GM21528 (cell line): ENCODE data around the gene SHROOM2.

ENCODE experiments used
- ATAC-seq: cut with Tn5 transposase; IDR thresholded peaks from one replicate; pipeline ENCODE4 v1.9.1; 2021; ENCODE audit warnings: mild to moderate bottlenecking, moderate library complexity; ENCODE audit not compliant: unreplicated experiment, low FRiP score

SHROOM2 gene

DNA sequence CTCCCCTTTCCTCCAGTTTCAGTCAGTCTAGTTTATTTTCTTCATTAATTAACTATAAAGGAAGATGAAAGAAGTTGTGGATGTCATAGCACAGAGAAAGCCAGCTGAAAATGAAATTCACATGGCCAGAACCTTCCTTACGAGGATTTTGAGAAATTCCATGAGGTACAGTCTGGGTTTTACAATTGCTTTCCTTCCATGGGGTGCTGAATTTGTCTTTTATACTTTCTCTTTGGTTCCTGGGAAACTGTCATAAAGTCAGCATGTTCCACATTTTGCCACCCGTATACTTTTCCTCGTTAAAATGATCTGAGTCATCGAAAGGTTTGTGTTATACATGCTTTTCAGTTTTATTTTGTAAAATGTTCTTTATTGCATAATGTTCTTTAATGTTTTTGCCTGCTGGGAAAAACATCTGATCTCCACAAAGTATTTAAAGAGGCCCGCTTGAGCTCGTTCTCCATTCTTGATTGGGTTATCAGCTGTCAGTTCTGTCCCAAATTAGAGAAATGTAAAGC lies 102.8 kb downstream of the SHROOM2 start:
- ATAC-seq, result no peak

DNA sequence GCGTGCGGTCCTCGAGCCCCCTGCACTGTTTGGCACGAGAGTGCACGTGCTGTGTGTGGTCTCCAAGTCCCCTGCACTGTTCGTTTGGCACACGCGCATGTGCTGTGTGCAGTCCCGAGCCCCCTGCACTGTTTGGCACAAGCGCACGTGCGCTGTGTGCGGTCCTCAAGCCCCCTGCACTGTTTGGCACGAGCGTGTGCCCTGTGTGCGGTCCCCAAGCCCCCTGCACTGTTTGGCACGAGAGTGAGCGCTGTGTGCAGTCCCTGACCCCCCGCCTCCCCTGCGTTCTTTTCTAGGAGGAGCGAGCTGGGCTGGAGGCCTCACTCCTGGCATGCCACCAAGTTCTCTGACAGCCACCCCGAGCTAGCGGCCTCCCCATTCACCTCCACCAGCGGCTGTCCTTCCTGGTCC lies 104.5 kb downstream of the SHROOM2 start:
- no peak for ATAC-seq

DNA sequence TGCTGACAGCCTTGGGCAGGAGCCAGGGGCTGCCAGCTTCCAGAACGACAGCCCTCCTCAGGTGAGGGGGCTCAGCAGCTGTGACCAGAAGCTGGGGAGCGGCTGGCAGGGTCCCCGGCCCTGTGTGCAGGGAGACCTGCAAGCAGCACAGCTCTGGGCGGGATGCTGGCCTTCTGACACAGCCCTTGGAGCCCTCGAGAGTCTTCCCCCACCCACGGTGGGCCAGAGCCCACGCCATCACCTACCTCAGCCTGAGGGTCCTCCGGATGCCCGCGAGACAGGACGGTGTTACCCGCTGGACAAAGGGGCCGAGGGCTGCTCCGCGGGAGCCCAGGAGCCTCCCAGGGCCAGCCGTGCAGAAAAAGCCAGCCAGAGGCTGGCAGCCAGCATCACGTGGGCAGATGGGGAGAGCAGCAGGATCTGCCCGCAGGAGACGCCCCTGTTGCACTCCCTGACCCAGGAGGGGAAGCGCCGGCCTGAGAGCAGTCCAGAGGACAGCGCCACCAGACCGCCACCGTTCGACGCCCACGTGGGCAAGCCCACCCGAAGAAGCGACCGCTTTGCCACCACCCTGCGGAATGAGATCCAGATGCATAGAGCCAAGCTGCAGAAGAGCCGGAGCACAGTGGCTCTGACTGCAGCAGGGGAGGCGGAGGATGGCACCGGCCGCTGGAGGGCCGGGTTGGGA lies 109.1 kb downstream of the SHROOM2 start:
- no peak for ATAC-seq

DNA sequence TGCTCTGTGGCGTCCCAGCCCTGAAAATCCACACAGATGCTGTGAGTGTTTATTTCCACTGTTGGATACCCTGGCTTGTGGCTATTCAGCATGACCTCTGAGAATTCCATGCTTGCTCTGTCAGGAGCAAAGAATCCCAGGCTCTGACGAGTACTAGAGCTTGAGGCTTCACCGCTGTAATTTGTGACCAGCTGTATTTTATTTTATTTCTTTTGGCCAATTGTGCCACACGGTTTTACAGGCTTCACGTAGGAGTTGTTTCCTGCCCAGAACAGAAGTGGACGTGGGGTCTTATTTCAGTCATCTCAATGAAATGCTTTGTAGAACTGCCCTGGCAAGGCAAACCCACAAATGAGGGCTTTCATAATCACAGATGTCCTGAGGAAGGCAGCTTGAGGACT lies 111.5 kb downstream of the SHROOM2 start:
- no peak for ATAC-seq

DNA sequence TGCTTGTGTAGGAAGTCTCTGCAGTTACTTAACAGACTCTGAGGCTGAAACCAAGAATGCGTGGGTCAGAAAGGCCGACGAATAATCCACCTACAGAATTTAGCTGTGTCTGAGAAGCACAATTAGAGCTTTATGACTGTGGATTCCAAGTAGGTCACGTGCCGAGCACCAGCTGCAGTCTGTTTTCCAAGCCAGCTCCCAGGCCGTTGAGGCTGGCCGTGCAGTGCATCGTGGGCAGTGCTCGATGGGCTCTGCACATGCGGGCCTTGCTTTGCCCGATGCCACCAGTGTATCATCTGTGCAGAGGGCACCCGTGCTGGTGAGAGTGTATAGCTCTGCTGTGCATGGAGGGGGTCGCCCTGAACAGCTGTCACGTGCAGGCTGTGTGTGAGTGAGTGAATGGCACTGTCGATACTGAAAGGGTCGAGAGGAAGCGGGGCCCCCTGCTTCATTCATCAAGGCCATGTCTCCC lies 113.4 kb downstream of the SHROOM2 start:
- no peak for ATAC-seq

DNA sequence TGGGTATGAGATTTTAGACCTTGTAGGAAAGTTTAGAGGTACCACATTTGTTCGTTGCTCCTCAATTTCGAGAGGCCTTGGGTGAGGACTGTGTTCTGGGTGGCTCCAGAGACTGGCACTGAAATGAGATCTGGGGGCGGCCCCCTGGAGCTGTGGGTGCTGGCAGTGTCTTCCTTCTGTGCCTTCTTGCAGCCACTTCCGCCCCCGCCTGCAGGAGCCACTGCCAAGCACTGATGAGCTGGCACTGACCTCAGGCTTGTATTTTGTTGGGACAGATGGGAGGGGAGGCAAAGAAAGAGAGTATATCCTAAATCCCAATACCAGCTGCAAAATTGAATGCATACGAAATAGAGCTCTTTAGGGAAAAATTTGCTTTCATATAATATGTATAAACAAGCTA lies 116.4 kb downstream of the SHROOM2 start:
- no peak for ATAC-seq

DNA sequence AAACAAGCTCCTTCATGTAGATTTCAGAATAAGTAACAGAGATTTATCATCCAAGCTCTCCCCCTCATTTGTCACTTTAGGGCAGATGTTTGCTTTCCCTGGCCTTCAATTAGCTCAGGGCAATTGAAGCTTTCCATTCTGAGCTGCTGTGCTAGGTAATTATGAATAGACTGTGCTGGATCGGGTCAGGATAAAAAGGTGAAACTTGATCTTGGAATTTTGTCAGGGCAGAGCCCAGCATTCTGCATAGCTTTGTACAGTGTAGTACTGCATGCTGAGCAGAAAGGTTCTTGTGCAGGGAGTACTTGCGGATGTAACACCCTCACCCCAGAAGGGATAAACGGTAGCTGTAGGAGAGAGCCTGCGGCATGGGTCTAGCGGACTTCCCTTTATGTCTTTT lies 116.9 kb downstream of the SHROOM2 start:
- ATAC-seq, result no peak

DNA sequence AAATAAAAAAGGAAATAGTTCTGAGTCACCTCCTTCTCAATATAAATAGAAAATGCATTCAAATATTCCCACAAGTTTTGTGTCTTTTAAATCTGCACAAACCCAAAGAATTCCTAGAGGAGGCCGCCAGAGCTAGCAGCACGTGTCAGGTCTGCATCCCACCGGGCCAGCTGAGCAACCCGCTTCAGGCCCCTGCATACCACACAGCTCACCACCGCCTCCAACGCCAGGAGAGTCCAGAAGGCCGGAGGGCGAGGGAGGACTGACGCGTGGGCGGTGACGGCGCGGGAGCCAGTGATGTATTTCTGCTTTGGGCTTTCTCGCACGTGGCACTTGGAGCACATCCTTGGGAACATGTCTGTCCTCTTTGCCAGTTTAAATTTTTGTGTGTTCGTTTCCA lies 119.1 kb downstream of the SHROOM2 start:
- ATAC-seq, result no peak

DNA sequence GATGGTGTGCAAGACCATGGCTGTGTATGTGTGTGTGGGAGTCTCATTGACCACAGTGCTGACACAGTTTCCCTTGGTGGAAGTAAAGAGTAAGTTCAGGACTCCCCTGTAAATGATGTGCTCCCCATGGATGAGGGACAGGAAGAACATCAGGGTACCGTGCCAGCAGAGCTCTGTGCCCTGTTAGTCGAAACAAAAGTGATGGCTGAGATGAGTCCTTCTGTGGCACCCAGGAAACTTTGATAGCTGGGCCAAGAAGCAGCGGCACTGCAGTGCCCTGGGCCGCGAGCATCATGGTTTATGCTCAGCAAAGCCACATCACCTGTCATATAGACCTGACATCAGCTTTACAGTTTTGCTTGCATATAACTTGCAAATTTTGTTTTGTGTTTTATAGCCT lies 119.5 kb downstream of the SHROOM2 start:
- no peak for ATAC-seq

DNA sequence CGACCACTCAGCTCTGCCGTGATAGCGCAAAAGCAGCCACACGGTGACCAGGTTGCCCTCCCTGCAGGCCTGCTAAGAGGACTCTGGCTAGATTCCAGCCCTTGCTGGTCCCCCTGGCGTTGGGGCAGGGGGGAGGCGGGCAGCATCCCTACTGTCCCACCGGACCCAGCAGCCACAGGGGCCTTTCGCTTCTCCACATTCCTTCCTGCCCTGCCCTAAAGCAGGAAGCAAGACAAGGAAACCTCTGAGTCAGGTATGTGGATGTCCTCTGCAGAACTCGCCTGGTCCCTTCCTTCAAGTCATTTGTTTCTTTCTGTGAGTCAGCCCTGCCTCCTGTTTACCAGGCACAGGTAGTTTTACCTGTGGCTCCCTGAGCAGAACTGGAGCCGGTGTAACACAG lies 120.7 kb downstream of the SHROOM2 start:
- no peak for ATAC-seq

DNA sequence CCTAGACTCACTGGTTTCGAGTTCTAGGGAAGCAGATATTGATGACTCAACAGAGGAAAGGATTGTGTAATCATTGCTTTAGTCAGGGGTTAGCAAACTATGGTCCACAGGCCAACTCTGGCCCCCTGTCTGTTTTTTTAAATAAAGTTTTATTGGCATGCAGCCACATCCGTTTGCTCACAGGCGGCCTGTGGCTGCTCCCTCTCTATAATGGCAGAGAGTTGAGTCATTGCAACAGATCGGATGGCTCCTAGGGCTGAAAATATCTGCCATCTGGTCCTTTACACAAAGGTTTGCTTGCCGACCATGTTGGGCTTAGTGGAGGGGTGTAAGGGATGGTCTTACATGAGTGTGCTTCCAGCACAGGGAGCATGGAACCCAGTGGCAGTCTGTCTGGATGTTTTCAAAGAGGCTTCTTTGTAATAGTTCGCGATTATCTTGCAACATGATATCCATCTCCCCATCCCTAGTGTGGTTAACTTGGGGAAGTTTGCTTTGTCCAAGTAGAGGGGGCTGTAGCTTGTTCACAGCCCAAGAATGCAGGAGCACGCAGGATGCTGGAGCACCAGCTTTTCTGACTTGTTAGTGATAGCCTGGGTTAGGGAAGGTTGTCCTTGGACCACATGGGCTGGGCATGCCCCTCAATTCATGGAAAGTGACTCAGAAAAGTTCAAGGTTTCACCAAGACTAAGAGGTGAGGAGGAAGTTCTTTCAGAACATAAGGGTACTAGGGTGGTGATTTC lies 121.6 kb downstream of the SHROOM2 start:
- no peak for ATAC-seq

DNA sequence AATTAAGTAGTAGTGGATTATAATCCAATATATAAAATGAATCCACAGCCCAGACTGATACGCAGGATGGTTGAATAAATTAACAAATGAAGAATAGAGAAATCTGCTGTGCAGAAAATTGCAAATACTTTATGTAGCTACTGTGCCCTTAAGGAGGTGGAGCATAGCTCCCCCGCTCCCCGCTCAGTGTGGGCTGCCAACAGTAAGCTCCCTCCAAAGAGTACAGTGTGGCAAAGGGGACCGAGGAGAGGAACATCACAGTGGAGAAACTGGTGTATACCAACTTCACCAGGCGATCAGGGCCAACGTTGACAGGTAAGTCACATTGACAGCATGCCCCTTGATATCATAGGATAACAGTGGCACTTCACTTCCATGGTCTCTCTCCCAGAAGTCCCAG lies 123.0 kb downstream of the SHROOM2 start:
- ATAC-seq, result no peak

DNA sequence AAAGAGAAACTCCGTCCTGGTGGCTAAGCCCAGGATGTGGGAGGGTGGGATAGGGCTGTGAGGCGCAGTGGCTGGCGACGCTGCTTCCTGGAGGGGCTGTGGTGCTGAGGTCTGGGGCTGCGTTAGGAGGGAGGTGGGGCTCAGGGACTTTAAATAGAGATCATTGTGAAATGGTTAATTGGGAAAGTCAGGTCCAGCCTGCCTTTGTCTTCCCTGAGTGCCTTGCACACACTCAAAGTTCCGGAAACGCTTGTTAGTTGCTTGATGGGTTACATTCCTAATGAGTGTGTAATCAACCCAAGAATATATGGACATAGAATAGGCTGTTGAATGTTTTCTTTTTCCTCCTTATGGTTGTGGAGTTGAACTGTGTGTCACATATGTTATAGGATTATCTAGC lies 125.3 kb downstream of the SHROOM2 start:
- ATAC-seq, result no peak

DNA sequence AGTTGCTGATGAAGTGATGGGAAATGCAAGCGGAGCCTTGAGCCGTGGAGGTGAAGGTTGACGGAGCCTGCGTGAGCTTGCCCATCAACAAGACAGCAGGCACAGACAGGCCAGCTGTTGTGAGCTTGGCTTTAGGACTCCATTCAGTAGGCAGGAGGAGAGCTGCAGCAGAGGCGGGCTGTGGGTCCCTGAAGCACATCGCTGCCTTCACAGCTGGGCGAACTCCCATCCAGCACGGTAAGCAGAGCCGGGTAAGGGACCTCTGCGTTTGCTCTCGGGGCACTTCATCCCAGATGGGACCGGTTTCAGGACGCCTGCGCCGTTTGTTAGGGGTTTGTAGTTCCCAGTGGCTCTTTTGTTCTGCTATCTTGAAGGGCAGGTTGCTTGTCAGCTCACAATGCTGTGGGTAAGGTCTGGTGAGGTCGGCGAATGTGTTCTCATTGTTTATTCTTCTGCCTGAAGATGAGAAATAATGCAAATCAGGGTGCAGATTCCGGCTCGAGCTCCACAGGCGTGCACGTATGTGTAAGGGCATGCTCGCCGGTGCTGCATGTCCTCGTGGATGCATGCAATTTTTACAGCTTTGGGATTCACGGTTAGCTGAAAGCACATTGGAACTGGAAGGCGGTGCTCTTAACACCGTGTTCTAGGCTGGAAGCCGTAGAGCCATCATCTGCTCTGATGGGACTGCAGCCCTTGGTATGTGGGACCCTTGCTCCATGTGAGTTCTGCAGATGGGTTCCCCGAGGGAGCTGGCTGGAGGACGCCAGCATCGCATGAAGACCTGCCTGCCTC lies 126.3 kb downstream of the SHROOM2 start:
- ATAC-seq, result no peak

DNA sequence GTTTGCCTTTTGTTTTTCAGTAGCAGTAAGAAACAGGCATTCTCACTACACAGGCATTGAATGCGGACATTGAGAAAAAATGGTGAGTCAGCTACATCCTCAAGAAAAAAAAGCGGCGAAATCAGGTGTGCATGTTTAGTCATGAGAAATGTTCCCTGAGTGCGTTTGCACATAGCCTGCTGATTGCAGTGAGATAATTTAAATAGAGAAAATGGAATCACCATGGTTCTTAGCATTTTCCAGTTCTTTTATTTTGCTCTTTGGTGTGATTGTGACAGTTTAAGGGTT lies 126.9 kb downstream of the SHROOM2 start:
- no peak for ATAC-seq

DNA sequence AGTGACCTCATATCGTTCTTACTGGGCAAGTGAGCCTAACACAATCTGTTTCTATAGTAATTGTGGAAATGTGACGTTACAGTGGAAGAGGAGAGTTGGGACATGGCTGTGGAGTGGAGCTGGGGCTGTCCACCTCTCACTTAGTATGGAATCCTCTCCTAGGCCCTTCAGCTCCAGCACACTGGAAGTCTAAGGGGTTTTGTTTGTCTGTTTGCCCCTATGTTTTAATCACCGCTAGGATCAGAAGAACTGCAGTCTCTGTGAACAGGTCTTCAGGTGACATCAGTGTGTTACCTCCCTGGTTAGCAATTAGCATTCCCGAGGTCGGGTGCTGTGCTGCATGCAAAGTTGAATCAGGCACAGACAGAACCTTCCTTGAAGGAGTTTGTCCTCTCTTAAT lies 131.6 kb downstream of the SHROOM2 start:
- ATAC-seq, result no peak

DNA sequence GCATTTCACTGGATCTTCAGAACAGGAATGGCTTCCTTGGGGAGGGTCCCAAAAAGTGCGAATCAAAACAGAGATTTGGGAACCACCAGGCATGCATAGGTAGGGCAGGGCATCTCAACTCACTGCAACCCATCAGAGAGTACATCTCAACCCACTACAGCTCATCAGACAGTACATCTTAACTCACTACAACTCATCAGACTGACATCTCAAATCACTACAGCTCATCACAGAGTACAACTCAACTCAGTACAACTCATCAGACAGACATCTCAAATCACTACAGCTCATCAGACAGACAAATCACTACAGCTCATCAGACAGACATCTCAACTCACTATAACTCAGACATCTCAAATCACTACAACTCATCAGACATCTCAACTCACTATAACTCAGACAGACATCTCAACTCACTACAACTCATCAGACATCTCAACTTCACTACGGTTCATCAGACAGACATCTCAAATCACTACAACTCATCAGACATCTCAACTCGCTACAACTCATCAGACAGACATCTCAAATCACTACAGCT lies 133.5 kb downstream of the SHROOM2 start:
- no peak for ATAC-seq

DNA sequence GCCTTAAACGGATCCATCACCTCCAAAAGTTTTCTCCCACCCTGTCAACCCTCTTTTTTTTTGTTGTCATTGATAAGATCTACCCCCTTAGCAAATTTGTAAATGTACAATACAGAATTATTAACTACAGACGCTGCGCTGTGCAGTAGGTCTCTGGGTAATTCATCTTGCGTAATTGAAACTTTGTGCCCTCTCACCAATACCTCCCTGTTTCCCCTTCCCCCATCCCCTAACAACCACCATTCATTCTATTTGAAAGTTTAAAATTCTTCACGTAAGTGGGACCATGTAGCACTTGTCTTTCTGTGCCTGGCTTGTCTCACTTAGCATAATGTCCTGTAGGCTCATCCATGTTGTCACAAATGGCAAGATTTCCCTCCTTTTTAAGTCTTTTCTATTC lies 135.2 kb downstream of the SHROOM2 start:
- no peak for ATAC-seq

DNA sequence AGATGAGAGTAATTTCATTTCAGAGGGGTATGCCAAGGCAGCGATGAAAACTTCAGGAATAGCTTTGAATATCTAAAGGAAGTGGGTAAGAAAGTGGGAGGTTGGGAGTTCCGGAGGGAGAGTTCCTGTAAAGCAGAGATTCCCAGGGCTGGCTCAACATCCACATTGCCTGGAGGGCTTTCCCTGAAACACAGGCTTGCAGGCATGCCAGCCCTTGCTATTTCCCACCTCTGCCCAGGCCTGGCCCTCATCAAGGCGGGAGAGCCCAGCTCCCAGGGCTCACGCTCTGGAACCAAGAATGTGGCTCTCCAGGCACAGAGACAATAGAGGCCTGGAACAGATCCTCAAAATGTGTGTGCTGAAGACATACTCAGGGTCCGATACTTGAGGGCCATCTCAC lies 137.1 kb downstream of the SHROOM2 start:
- ATAC-seq, result no peak

DNA sequence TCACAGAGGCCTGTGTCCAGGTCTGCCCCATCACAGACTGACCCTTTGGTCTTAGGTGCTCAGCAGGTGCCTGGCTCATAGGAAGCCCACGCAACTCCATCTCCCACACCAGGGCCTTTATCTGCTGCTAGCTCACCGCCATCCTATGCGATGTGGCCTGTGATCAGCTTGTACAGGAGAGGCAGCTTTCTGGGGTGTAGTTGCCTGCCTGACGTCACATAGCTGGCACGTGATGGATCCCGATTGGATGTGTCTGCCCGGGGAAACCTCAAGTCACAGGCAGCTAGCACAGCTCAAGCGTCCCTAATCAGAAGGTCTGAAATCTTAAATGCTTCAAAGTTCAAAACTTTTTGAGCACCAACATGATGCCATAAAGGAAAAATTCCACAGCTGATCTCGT lies 139.8 kb downstream of the SHROOM2 start:
- ATAC-seq, result no peak
